ENCODE results near the gene DAB2.
A peak's percentile ranks its signal among the peaks of the same experiment; 100 is the strongest.

DAB2 gene

DNA sequence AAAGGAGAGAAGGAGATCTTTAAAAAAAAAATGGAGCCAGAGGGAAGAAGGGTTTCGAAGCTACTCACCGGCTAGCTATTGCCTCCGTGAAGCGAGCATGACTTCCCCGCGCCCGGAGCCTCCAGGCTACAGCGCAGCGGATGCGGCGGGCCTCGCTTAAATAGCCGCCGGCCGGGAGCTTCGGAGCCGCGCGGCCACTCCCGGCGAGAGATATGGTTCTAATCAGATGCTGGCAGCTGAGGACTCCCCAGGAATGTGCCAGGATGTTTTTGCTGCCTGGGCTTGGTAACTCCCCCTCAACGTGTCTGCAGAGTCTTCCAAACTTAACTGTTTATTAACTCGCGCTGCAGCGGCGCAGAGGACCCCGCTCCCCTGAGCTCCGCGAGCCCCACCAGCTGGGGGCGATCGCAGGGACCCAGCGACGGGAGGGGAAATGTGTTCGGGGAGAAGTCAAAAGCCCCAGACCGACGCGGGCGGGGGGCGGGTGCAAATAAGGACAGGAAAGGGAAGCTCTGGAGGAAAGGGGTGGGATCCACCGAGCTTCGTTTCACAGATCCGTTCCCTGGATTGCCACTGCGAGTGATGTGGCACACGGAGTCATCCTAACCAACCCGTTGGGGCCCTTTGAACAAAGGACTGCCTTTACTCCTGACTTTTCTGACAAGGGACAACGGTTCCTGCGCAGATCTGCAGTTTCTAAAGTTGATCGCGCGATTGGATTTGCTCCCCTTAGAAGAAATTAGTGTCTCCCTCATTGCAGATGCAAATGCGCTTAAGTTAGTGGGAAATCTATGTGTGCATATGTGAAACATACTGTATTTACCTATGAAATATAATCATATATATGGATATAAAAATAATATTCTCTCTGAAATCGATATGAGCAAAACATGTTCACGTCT, at the start of gene DAB2:
DAB2 (minus strand) TSS at position 245 of the 902 bp plus-strand sequence. CDS start 30,660 bp downstream, outside the sequence.
- DNase-seq (ENCODE audit: low read depth, low spot score), result peak; percentile 2

DNA sequence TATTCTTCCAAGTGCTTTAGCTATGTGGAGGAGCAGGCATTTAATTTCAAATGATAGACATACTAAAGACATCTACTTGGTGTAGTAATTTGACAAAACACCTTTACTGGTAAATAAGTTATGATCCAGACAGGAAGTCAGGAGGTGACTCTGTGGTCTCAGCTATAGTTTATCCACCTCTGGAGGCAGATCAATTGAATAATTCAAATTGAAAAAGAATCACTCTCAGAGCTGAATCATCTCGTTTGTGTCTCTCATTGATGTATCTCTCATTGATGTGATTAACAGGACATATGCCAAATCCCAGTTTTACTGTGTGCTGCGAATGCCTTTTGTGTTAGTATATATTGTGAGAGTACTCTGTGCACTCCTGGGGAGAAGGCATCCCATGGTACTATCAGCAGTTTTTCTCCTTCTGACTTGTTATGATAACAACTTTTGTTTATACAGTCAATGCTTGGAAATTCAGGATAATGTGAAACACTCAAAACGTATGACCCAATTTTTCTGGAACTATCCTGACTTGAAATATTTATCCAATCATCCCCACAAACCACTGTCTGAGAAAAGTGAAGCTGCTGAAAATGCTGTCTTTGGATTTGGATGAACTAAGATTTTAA, 48.5 kb upstream of the DAB2 start:
- DNase-seq (ENCODE audit: low read depth, low spot score), result no peak

DNA sequence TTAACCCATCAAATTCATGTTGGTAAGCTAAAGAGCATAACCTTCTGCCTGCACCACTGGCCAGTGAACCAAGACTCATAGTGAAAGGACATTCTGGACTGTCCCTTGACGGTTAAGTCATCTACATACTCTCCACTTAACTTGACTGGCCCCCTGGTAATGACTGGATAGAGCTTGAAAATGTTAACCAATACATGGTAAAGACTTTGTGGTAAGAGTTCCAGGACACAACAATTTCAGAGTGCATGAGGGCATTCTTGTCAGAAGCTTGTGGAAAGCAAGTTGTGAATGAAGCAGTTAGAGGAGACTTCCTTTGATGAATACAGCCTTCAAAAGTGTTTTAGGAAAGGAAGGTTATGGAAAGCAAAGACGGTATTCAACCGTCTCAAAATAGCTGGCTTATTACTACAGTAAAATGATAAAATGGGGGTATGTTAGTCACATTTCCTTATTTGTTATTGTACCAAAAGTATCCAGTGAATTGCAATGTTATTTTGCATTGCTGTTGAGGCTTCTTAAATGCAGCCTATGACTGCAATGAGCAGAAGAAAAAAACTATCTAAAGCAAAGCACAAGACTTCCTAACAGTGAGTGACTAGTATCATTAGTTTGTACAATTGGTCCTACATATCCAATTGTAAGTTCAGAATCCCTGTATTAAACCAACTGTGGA, 47.2 kb upstream of the DAB2 start:
- no peak for DNase-seq (ENCODE audit: low read depth, low spot score)

DNA sequence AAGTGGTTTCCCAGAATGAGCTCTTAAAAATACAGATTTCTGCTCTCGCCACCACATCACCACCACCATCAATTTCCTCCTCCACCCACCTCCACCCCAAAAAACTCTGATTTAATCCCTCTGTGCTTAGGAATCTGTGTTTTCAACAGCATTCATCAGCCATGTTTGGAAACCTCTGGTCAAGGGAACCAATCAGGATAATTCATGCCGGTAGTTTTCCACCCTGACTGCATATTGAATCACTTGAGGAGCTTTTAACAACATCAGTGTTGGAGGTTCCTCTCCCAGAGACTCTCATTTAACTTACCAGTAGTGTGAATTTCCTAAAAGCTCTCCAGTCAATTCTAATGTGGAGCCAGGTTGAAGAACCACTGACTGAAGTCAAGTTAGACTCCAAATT, 46.0 kb upstream of the DAB2 start:
- DNase-seq (ENCODE audit: low read depth, low spot score), result no peak

DNA sequence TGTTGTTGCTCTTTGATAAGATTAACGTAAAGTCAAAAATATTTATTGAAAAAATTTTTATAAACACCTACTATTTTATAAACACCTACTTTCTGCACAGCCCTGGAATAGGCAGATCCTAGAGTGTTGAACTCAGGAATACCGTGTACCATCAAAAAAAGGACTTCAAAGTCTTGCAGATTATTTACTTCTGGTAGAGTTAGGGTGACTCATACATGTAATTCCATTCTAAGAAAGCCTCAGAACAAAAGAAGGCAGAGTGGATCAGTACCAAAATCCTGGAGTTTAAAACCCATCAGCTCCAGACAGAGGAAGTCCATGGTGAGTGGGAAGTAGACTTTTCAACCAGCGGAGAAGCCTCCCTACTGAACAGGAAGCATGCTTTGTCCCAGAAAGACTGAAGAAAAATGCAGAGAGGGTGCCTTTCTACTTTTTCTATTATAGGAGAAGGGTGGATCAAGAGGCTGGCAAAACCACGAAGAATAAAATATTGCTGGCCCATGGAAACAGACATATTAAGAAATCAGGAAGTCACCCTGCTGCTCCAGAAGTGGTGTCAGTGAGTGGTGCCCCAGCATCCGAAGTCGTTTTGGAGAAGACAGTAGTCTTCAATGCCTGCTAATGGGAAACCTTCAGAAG, 45.1 kb upstream of the DAB2 start:
- DNase-seq (ENCODE audit: low read depth, low spot score), result no peak

DNA sequence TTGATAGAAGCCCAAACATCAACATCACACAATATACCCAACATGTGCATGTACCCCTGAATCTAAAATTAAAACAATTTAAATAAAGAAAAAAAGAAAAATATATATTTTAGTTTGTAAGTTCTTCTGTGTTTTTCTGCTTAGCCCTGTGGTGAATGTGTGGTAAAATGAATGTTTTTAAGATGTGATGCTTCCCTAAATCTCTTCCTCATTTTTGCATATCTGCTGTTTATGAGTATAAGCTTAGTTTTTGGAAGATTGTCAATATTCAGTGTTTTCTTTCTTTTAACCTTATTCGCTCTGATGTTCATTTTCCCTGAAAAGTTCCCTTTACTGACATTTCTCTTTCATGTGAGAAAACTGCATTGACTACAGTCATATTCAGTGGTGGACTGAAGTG, 44.4 kb upstream of the DAB2 start:
- no peak for DNase-seq (ENCODE audit: low read depth, low spot score)

DNA sequence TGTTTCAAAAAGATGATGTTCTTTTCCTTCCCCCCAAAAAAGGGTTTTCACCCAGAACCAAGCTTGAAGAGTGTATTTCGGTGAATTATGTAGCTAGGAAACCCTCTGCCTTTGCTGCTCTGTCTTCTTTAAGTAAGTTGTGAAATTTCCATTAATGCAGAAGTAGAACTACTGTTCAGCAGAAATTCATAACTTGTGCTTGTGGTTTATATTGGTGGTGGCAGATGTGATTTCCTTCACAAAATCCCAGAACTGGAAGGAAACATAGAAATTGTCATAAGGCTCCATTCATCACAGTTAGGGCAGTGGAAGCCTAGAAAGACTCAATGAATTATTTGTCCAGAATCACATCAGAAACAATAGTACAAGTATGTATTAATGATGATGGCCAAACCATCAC, 42.1 kb upstream of the DAB2 start:
- DNase-seq (ENCODE audit: low read depth, low spot score), result no peak

DNA sequence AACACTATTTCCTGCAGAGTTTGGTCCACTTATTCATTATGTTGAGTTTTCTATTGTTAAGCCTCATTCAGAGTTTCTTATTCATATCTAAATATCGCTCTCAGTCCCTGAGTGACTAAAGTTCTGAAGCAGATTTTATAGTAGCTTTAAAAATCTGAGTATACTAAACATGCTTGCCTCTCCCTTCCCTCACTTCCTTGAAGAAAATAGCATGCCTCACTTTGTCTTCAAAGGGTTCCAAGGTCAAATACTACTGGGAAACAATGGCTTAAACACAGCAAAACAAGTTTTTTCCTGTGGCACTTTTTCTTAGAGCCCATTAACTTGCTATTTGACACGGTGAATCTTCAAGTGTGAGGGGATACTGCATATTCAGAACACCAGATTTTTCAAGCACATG, 41.1 kb upstream of the DAB2 start:
- DNase-seq (ENCODE audit: low read depth, low spot score), result no peak

DNA sequence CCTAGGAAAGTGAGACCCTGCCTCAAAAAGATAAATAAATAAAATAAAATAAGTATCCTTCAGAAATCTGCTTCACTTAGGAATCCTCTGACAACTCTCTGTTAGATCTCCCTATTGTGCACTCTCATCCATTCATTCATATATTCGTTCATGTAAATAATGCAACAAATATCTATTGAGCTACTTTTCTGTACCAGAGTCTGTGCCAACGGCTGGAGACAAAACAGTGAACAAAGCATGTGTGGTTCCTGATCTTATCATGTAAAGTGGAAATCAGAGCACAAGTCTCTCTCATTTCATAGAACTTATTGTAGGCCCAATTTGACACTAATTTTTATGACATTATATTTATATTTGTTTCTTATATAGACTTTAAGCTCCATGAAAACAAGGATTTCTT, 40.3 kb upstream of the DAB2 start:
- DNase-seq (ENCODE audit: low read depth, low spot score), result no peak

DNA sequence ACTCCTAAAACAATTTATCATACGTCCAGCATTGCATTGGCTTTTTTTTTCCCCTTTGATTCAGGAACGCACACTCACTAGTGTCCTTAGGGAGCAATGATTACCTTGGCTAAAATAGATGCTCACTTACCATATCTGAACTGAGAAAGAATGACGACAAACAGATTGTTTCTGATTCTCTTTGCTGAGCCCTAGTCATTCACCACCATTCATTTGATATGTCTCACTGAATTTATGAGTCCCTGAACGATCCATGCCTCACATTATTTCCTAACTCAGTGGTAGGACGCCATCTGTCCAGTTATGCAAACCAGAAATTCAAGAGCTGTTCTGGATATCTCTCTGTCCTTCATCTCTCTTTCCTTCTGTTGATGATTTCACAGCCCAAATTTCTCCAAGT, 39.3 kb upstream of the DAB2 start:
- no peak for DNase-seq (ENCODE audit: low read depth, low spot score)

DNA sequence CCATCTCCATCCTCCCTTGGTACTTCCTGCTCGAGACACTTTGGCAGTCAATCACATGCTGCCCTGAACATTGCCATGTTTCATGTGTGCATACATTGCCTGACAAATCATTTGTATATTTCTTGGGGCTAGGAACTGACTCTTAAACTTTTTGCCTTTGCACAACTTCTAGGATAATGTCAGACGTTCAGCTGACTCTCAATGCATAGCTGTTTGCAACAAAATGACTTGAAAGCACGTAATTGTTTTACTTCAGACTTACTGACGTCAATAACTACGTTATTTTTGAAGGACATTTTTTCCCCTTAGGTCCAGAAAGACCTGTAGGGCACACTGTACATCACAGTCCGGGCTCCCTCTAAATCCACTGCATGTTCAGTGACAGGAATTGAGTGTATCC, 37.4 kb upstream of the DAB2 start:
- no peak for DNase-seq (ENCODE audit: low read depth, low spot score)

DNA sequence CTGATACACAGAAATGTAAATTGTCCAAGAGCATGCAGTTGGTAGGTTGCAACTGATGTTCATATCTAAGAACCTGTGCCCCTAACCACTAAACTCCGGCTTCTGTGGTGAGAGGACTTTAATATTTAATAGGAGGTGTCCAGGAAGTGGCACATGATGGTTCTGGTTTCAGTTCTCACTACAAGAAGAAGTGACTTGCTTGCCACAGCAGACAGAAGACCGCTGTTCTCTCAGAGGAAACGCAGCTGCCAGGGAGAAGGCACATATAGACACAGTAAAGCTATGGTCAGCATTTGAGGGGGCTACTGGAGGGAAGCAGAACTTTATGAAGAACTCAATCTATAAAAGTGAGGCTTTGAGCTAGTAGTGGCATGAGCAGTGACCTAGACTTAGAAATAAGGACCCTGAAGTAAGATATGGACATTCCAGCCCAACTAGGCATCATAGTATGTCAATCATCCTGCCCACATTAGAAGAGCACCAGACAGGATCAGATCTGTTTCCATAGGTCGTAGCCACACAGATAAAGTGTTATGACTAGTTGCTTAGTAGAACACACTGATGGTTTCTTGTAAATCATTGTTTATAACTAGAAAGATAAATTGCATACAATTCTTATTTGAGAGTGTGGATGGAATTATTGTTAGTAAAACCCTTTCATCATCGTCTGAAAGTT, 36.4 kb upstream of the DAB2 start:
- no peak for DNase-seq (ENCODE audit: low read depth, low spot score)

DNA sequence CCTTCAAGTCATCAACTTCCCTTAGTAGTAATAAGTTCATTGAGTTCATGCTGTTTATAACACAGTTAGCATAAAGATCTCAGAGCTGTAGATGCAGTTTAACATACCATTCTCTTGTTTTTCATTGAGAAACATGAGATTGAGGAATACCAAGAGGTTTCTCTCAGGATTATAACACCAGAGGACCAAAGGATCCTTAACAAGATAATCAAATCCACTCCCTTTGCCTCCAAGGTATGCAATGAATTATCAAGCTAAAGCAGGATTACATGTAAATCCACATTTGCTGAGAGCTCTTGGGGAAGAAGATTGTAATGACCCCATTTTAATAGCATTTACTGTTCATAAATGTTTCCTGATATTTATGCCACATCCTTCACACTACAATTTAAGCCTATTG, 35.1 kb upstream of the DAB2 start:
- DNase-seq (ENCODE audit: low read depth, low spot score), result no peak

DNA sequence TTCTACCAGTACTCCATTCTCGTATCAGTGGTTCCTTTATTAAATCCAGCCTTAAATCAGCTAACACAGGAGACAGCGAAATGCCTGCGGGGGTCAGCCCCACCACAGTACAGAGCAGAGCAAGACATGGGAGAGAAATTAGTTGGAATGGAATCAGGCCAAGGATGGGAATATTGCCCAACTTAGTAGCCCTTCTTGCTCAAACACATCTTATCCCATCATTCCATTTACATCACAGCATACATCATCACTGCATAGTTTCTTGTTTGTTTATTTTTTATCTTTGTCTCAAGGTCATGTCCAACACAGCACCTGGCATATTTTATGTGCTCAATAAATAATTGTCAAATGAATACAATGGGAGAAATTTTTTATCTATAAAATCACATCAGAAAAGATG, 34.3 kb upstream of the DAB2 start:
- DNase-seq (ENCODE audit: low read depth, low spot score), result no peak

DNA sequence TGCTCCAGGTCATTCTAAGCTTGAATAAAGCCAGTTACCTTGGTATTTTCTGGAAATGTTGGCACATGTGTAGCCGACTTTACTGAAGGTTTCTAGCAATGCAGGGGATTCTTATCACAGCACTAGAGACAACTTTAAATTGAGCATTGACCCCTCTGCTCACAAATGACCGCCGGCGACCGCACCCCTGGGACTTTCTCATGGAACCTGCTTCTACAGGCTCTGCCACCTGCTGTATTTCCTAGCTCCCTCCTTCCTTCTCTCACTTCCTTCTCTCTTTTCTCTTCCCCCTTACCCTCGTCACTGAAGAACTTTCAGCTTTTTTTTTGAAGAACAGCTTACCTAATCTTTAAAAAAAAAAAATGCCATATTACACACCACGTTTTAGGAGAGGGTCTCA, 30.9 kb upstream of the DAB2 start:
- DNase-seq (ENCODE audit: low read depth, low spot score), result no peak

DNA sequence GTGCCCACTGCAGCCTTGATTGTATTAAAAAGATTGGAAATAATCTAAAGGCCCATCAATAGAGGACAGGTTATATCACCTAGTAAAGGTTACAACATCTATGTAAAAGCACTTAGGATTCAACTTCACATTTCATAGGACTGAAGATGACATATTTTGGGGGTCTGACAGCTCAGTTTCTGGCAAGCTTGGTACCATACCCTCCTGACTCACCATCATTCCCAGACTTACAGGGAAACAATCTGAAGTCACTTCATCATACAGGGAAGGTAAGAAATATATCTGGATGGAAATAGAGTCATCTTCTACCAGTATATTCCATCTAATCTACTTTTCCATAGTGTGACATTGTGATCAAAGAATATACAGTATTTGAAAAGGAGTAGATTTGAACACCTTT, 28.8 kb upstream of the DAB2 start:
- no peak for DNase-seq (ENCODE audit: low read depth, low spot score)

DNA sequence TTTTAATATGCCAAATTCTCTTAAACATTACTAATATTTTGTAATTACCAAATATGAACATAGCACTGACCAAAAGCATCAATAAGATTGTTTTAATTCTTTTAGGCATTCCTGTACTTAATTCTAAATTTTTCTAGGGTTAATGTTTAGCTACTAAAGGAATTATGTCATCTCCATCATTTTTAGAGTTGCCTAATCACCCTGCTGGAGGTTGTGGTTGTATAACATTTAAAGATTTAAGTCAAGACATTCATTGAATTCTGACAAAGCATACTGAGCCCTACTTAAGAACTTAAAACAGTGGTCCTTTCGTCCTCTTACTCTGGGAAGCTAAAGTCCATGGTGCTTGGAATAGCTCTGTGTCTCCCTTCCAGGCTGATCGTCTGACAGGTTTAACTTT, 28.1 kb upstream of the DAB2 start:
- no peak for DNase-seq (ENCODE audit: low read depth, low spot score)

DNA sequence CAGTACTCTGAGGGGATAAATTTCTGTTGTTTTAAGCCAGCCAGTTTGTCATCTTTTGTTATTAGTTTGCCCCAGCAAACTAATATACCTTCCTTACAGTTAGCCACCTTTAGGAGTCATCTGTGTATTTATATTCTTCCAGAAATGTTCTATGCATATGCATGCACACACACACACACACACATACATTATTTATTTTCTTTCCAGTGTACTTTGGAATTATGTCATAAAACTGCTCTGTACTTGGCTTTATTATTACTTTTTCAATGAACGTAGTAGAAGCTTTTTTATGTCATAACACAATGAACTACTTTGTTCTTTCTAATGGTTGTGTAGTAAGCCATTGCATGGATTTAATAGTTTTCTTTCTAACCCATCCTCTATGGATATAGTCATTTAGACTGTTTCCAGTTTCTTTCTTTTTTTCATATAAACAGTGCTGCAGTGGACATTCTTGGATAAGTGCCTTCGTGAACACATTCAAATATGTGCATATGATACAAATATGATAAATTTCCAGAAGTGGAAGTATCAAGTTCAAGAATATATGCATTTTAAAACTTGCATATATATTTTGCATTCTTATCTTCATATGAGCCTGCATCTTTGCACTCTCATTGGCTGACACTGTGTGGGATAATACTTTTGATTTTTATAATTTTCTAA, 26.6 kb upstream of the DAB2 start:
- DNase-seq (ENCODE audit: low read depth, low spot score), result no peak

DNA sequence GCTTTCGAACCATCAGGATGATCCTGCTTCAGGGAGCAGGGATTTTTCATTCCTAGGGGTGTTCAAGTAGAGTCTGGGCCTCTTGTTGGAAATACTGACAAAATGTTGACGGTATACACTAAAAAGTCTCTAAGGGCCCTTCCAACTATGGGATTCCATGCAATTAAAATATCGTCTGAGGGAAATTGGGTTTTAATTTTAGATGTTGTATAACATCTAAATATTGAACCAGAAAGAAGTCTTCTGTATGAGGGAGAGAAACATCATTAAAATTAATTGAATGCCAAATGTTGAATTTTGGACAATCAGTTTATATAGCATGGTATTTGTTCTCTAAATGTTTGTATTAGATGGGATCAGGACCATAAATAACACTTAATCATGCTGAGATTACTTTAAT, 25.7 kb upstream of the DAB2 start:
- no peak for DNase-seq (ENCODE audit: low read depth, low spot score)

DNA sequence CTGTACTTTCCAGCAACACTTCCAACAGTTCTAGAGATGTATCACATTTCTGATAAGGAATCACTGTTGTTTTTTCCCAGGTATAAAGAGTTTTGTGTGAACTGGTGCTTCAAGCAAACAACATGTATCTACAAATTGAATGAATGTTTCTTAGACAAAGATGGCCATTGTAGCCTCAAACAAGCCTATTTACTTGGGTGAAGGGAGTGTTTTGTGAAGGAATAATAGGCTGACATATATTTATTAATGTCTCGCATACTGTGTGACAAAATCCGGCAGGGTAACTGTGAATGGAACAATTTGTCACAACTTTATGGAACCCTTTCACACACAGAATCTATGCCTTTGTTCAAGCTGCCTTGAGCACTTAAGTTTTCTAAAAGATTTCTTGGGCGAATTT, 24.8 kb upstream of the DAB2 start:
- DNase-seq (ENCODE audit: low read depth, low spot score), result no peak

DNA sequence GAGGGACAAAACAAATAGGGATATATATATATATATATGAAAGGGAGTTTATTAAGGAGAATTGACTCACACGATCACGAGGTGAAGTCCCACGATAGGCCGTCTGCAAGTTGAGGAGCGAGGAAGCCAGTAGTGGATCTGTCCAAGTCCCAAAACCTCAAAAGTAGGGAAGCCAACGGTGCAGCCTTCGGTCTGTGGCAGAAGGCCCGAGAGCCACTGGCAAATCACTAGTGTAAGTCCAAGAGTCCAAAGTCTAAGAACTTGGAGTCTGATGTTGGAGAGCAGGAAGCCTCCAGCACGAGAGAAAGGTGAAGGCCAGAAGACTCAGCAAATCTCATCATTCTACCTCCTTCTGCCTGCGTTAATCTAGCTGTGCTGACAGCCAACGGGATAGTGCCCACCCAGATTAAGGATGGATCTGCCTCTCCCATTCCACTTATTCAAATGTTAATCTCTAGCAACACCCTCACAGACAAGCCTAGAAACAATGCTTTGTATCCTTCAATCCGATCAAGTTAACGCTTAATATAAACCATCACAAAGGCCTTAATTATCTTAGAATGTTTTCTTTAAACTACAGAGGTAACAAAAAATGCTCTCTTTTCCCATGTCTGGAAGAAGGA, 23.8 kb upstream of the DAB2 start:
- DNase-seq (ENCODE audit: low read depth, low spot score), result no peak

All from activated CD4-positive, CD25-positive, alpha-beta regulatory T cell treated with anti-CD3 and anti-CD28 coated beads, Interleukin-2, amount 50 U/mL, for 16 hours (primary cell).